Loucy (cell line): ENCODE data around the gene ZNF225.
"Not testable (repeated sequence)": the region's sequence is repeated elsewhere in the genome, so short reads cannot be mapped to it uniquely, and the experiment has no call there.

Source experiments
- H2AFZ ChIP-seq: fragments of 200-600 bp; sonication (generic); 2 replicates; pipeline ENCODE4 v1.6.0; 2016; ENCODE audit warnings: antibody characterized with exemption, mild to moderate bottlenecking, low read length, moderate library complexity
- H3F3A ChIP-seq: fragments of 200-600 bp; 2 replicates; pipeline ENCODE4 v1.6.0; 2016; ENCODE audit warnings: antibody characterized with exemption, low read depth, mild to moderate bottlenecking
- H3K27me3 ChIP-seq: fragments of 200-600 bp; sonication (generic); 2 replicates; pipeline ENCODE4 v1.6.1; 2014; ENCODE audit warnings: low read length, mild to moderate bottlenecking; ENCODE audit not compliant: insufficient read depth, poor library complexity, severe bottlenecking
- H3K36me3 ChIP-seq: fragments of 200-600 bp; sonication (generic); 2 replicates; pipeline ENCODE4 v1.6.1; 2016; ENCODE audit warnings: low read length; ENCODE audit not compliant: insufficient read depth
- H3K4me1 ChIP-seq: fragments of 200-600 bp; sonication (generic); 2 replicates; pipeline ENCODE4 v1.5.1; 2014; ENCODE audit warnings: low read length, mild to moderate bottlenecking; ENCODE audit not compliant: insufficient read depth, poor library complexity, severe bottlenecking
- H3K4me2 ChIP-seq: fragments of 200-600 bp; sonication (generic); 2 replicates; pipeline ENCODE4 v1.6.0; 2014; ENCODE audit warnings: antibody characterized with exemption, low read length, low read depth, mild to moderate bottlenecking; ENCODE audit not compliant: poor library complexity, severe bottlenecking
- H3K4me3 ChIP-seq: fragments of 200-600 bp; sonication (generic); 2 replicates; pipeline ENCODE4 v1.5.1; 2014; ENCODE audit warnings: low read length, mild to moderate bottlenecking, mixed read lengths; ENCODE audit not compliant: poor library complexity, severe bottlenecking
- H3K79me2 ChIP-seq: fragments of 200-600 bp; sonication (generic); 2 replicates; pipeline ENCODE4 v1.6.1; 2014; ENCODE audit warnings: low read length; ENCODE audit not compliant: insufficient read depth
- H3K9ac ChIP-seq: fragments of 200-600 bp; sonication (generic); 2 replicates; pipeline ENCODE4 v1.6.0; 2014; ENCODE audit warnings: mild to moderate bottlenecking, low read depth, low read length, moderate library complexity; ENCODE audit not compliant: poor library complexity, severe bottlenecking
- H3K9me2 ChIP-seq: fragments of 200-600 bp; sonication (generic); replicated peaks from 2 replicates; pipeline ENCODE4 v1.6.1; 2016; ENCODE audit warnings: low read depth, low read length, mixed read lengths
- H3K9me3 ChIP-seq: fragments of 200-600 bp; sonication (generic); 2 replicates; pipeline ENCODE4 v1.6.1; 2014; ENCODE audit warnings: mild to moderate bottlenecking, antibody characterized with exemption, low read length, low read depth; ENCODE audit not compliant: insufficient read depth
- H4K20me1 ChIP-seq: fragments of 200-600 bp; sonication (generic); 2 replicates; pipeline ENCODE4 v1.6.0; 2014; ENCODE audit warnings: antibody characterized with exemption, low read length, mild to moderate bottlenecking; ENCODE audit not compliant: insufficient read depth, poor library complexity, severe bottlenecking
- CTCF ChIP-seq: fragments of 200-600 bp; sonication (generic); conservative IDR thresholded peaks from 2 replicates; pipeline ENCODE4 v1.5.1; 2014; ENCODE audit warnings: mild to moderate bottlenecking, antibody characterized with exemption, low read length
- EZH2phosphoT487 ChIP-seq: fragments of 200-600 bp; IDR thresholded peaks from 2 replicates; pipeline ENCODE4 v1.6.1; 2018; ENCODE audit warnings: antibody characterized with exemption, mild to moderate bottlenecking, moderate library complexity, borderline replicate concordance

ZNF225 gene

GRCh38 chr19:44164327-44164672 is 51.1 kb downstream of the ZNF225 start:
- H3K9me3 ChIP-seq: no peaks in the 10 kb centered on the region
- peak overlapping the region; percentile 85 for H3K4me3 ChIP-seq
- no peaks in the 10 kb centered on the region for H3K36me3 ChIP-seq
- peak overlapping the region; percentile 99 for H3K4me2 ChIP-seq
- H3K27me3 ChIP-seq: peaks cover 16% of the 10 kb centered on the region
- H3K79me2 ChIP-seq: peaks cover 41% of the 10 kb centered on the region
- peak overlapping the region; percentile 85 for H3K9ac ChIP-seq
- TF ChIP-seq EZH2phosphoT487 (no peak), CTCF (no peak)
- H3K4me1 ChIP-seq: peaks cover 40% of the 10 kb centered on the region
- peak overlapping the region; percentile 97 for H2AFZ ChIP-seq
- no peaks in the 10 kb centered on the region for H3F3A ChIP-seq
- H3K9me2 ChIP-seq: no peaks in the 10 kb centered on the region
- peaks cover 16% of the 10 kb centered on the region for H4K20me1 ChIP-seq

GRCh38 chr19:44164673-44165512 is 51.7 kb downstream of the ZNF225 start, which contains the start of gene ZNF226:
ZNF226 (plus strand) TSS chr19:44165100; CDS start chr19:44170081, 4,981 bp downstream.
- Histone ChIP-seq H3K4me2 (peak within 1 kb of the TSS; percentile 99), H3K9me3 (no peaks in the 10 kb centered on the region), H3K4me1 (peaks cover 42% of the 10 kb centered on the region), H3K9ac (peak within 1 kb of the TSS; percentile 85), H3K27me3 (peaks cover 16% of the 10 kb centered on the region), H3K36me3 (peaks cover under 1% of the 10 kb centered on the region; the same call in 1 of the 2 replicates), H2AFZ (peak within 1 kb of the TSS; percentile 97), H3K79me2 (peaks cover 47% of the 10 kb centered on the region), H3K4me3 (peak within 1 kb of the TSS; percentile 85), H3K9me2 (no peaks in the 10 kb centered on the region), H4K20me1 (peaks cover 16% of the 10 kb centered on the region), H3F3A (no peaks in the 10 kb centered on the region)
- TF ChIP-seq EZH2phosphoT487: no peak
- TF ChIP-seq CTCF: no peak

- peaks cover 52% of the 10 kb centered on the region for H3K36me3 ChIP-seq
- H3K79me2 ChIP-seq: peaks cover 42% of the 10 kb centered on the region
- not testable (repeated sequence) for H3K27me3 ChIP-seq, H3K4me3 ChIP-seq, H3K9me2 ChIP-seq, H3K9me3 ChIP-seq, H2AFZ ChIP-seq, H3K4me2 ChIP-seq, H3K9ac ChIP-seq, H3F3A ChIP-seq
- peaks cover 33% of the 10 kb centered on the region for H3K4me1 ChIP-seq
- peaks cover 16% of the 10 kb centered on the region for H4K20me1 ChIP-seq
These were observed 57.5 kb downstream of the ZNF225 start for GRCh38 chr19:44170660-44171059.
